ENCODE data around the gene CALD1.
A peak's percentile ranks its signal among the peaks of the same experiment; 100 is the strongest.

CALD1 gene

GRCh38 chr7:134866617-134867016, 87.2 kb downstream of the CALD1 start:
- Histone ChIP-seq H2BK15ac (ENCODE audit: low read length) (no peak overlapping the region), H2BK120ac (ENCODE audit: low read depth, low read length) (no peak overlapping the region), H3K14ac (ENCODE audit: low read length) (no peak overlapping the region), H3K4me3 (ENCODE audit: low read length in 2 of 2) (no peak overlapping the region), H4K91ac (ENCODE audit: low read depth, low read length, poor library complexity) (no peak overlapping the region), H2AK5ac (ENCODE audit: low read depth, low read length) (no peak overlapping the region), H2BK12ac (ENCODE audit: low read length) (no peak overlapping the region), H4K8ac (ENCODE audit: low read depth, low read length) (no peak overlapping the region), H3K4ac (ENCODE audit: low read length) (no peak overlapping the region), H2BK5ac (ENCODE audit: low read length) (no peak overlapping the region), H3K9ac (ENCODE audit: low read depth, low read length, poor library complexity) (no peak overlapping the region), H3K4me1 (ENCODE audit: control insufficient read depth in 2 of 2, insufficient read depth in 1 of 2, low read depth in 1 of 2, low read length in 2 of 2) (peaks cover 11 to 16% of the 10 kb centered on the region in 2 donors), H2AFZ (ENCODE audit: low read length) (peak overlapping the region; percentile 90), H3K27me3 (ENCODE audit: control insufficient read depth in 3 of 3, insufficient read depth in 3 of 3, low read depth in 1 of 3, low read length in 3 of 3) (no peaks in the 10 kb centered on the region), H3K23ac (ENCODE audit: low read depth, low read length, poor library complexity) (no peak overlapping the region), H3K36me3 (replicated peaks in 1 of 2; ENCODE audit: control insufficient read depth in 2 of 2, insufficient read depth in 2 of 2, low read length in 2 of 2) (peaks cover 2 to 5% of the 10 kb centered on the region in 2 donors), H3K4me2 (ENCODE audit: insufficient read depth, low read length, poor library complexity, severe bottlenecking) (no peak overlapping the region), H3K18ac (ENCODE audit: low read length) (no peak overlapping the region), H3K27ac (replicated peaks; ENCODE audit: low read length) (peak overlapping the region; percentile 15), H3K79me1 (ENCODE audit: low read depth, low read length) (no peaks in the 10 kb centered on the region), H3K9me3 (replicated peaks in 1 of 2; ENCODE audit: control insufficient read depth in 2 of 2, insufficient read depth in 1 of 2, low read depth in 1 of 2, low read length in 2 of 2) (no peaks in the 10 kb centered on the region)
- no CpG with 5 or more reads among the region's 8 CpGs for WGBS, 2 donors (ENCODE audit: extremely low coverage in 2 of 2, insufficient read length in 2 of 2, insufficient replicate concordance in 1 of 2)
- DNase-seq (ENCODE audit: low spot score): peak; percentile 14

- Histone ChIP-seq H3K9ac (ENCODE audit: low read depth, low read length, poor library complexity) (no peak overlapping the region), H3K4me3 (ENCODE audit: low read length in 2 of 2) (no peak overlapping the region), H2BK15ac (ENCODE audit: low read length) (no peak overlapping the region), H3K14ac (ENCODE audit: low read length) (no peak overlapping the region), H3K79me1 (ENCODE audit: low read depth, low read length) (no peaks in the 10 kb centered on the region), H3K27ac (replicated peaks; ENCODE audit: low read length) (no peak overlapping the region), H2BK12ac (ENCODE audit: low read length) (no peak overlapping the region), H2BK120ac (ENCODE audit: low read depth, low read length) (no peak overlapping the region), H3K23ac (ENCODE audit: low read depth, low read length, poor library complexity) (no peak overlapping the region), H3K27me3 (ENCODE audit: control insufficient read depth in 3 of 3, insufficient read depth in 3 of 3, low read depth in 1 of 3, low read length in 3 of 3) (no peaks in the 10 kb centered on the region), H3K36me3 (replicated peaks in 1 of 2; ENCODE audit: control insufficient read depth in 2 of 2, insufficient read depth in 2 of 2, low read length in 2 of 2) (peaks cover 2 to 5% of the 10 kb centered on the region in 2 donors), H3K4ac (ENCODE audit: low read length) (no peak overlapping the region), H2AFZ (ENCODE audit: low read length) (no peak overlapping the region), H3K9me3 (replicated peaks in 1 of 2; ENCODE audit: control insufficient read depth in 2 of 2, insufficient read depth in 1 of 2, low read depth in 1 of 2, low read length in 2 of 2) (no peaks in the 10 kb centered on the region), H3K18ac (ENCODE audit: low read length) (no peak overlapping the region), H2BK5ac (ENCODE audit: low read length) (no peak overlapping the region), H3K4me1 (ENCODE audit: control insufficient read depth in 2 of 2, insufficient read depth in 1 of 2, low read depth in 1 of 2, low read length in 2 of 2) (peaks cover 10 to 15% of the 10 kb centered on the region in 2 donors), H2AK5ac (ENCODE audit: low read depth, low read length) (no peak overlapping the region), H4K8ac (ENCODE audit: low read depth, low read length) (no peak overlapping the region), H3K4me2 (ENCODE audit: insufficient read depth, low read length, poor library complexity, severe bottlenecking) (no peak overlapping the region), H4K91ac (ENCODE audit: low read depth, low read length, poor library complexity) (no peak overlapping the region)
- no CpG with 5 or more reads among the region's 5 CpGs for WGBS, 2 donors (ENCODE audit: extremely low coverage in 2 of 2, insufficient read length in 2 of 2, insufficient replicate concordance in 1 of 2)
- DNase-seq (ENCODE audit: low spot score): no peak
These were observed 90.7 kb downstream of the CALD1 start for GRCh38 chr7:134870156-134870555.

- Histone ChIP-seq H2BK15ac (ENCODE audit: low read length) (no peak overlapping the region), H3K23ac (ENCODE audit: low read depth, low read length, poor library complexity) (no peak overlapping the region), H3K27me3 (ENCODE audit: control insufficient read depth in 3 of 3, insufficient read depth in 3 of 3, low read depth in 1 of 3, low read length in 3 of 3) (no peaks in the 10 kb centered on the region), H4K91ac (ENCODE audit: low read depth, low read length, poor library complexity) (no peak overlapping the region), H3K18ac (ENCODE audit: low read length) (no peak overlapping the region), H3K14ac (ENCODE audit: low read length) (no peak overlapping the region), H3K27ac (replicated peaks; ENCODE audit: low read length) (no peak overlapping the region), H3K4me3 (ENCODE audit: low read length in 2 of 2) (no peak overlapping the region), H3K79me1 (ENCODE audit: low read depth, low read length) (no peaks in the 10 kb centered on the region), H2BK12ac (ENCODE audit: low read length) (no peak overlapping the region), H3K4me2 (ENCODE audit: insufficient read depth, low read length, poor library complexity, severe bottlenecking) (no peak overlapping the region), H2BK120ac (ENCODE audit: low read depth, low read length) (no peak overlapping the region), H2AFZ (ENCODE audit: low read length) (no peak overlapping the region), H3K4ac (ENCODE audit: low read length) (no peak overlapping the region), H3K4me1 (ENCODE audit: control insufficient read depth in 2 of 2, insufficient read depth in 1 of 2, low read depth in 1 of 2, low read length in 2 of 2) (peaks cover 6 to 10% of the 10 kb centered on the region in 2 donors), H2AK5ac (ENCODE audit: low read depth, low read length) (no peak overlapping the region), H3K9me3 (replicated peaks in 1 of 2; ENCODE audit: control insufficient read depth in 2 of 2, insufficient read depth in 1 of 2, low read depth in 1 of 2, low read length in 2 of 2) (no peaks in the 10 kb centered on the region), H3K9ac (ENCODE audit: low read depth, low read length, poor library complexity) (no peak overlapping the region), H3K36me3 (replicated peaks in 1 of 2; ENCODE audit: control insufficient read depth in 2 of 2, insufficient read depth in 2 of 2, low read length in 2 of 2) (peaks cover 2 to 5% of the 10 kb centered on the region in 2 donors), H4K8ac (ENCODE audit: low read depth, low read length) (no peak overlapping the region), H2BK5ac (ENCODE audit: low read length) (no peak overlapping the region)
- WGBS, 2 donors (ENCODE audit: extremely low coverage in 2 of 2, insufficient read length in 2 of 2, insufficient replicate concordance in 1 of 2): no CpG with 5 or more reads among the region's 1 CpG
- DNase-seq (ENCODE audit: low spot score): no peak
These were observed 91.3 kb downstream of the CALD1 start for GRCh38 chr7:134870781-134871180.

GRCh38 chr7:134873253-134873652, 93.8 kb downstream of the CALD1 start:
- Histone ChIP-seq H4K8ac (ENCODE audit: low read depth, low read length) (no peak overlapping the region), H3K14ac (ENCODE audit: low read length) (no peak overlapping the region), H3K79me1 (ENCODE audit: low read depth, low read length) (no peaks in the 10 kb centered on the region), H2BK120ac (ENCODE audit: low read depth, low read length) (no peak overlapping the region), H2BK12ac (ENCODE audit: low read length) (no peak overlapping the region), H3K4me2 (ENCODE audit: insufficient read depth, low read length, poor library complexity, severe bottlenecking) (no peak overlapping the region), H3K18ac (ENCODE audit: low read length) (no peak overlapping the region), H3K27me3 (ENCODE audit: control insufficient read depth in 3 of 3, insufficient read depth in 3 of 3, low read depth in 1 of 3, low read length in 3 of 3) (no peaks in the 10 kb centered on the region), H3K9me3 (replicated peaks in 1 of 2; ENCODE audit: control insufficient read depth in 2 of 2, insufficient read depth in 1 of 2, low read depth in 1 of 2, low read length in 2 of 2) (no peaks in the 10 kb centered on the region), H3K4me1 (ENCODE audit: control insufficient read depth in 2 of 2, insufficient read depth in 1 of 2, low read depth in 1 of 2, low read length in 2 of 2) (peaks cover 0 to 3% of the 10 kb centered on the region in 2 donors), H3K36me3 (replicated peaks in 1 of 2; ENCODE audit: control insufficient read depth in 2 of 2, insufficient read depth in 2 of 2, low read length in 2 of 2) (peaks cover 0 to 2% of the 10 kb centered on the region in 2 donors), H3K27ac (replicated peaks; ENCODE audit: low read length) (no peak overlapping the region), H3K4me3 (ENCODE audit: low read length in 2 of 2) (no peak overlapping the region), H2BK5ac (ENCODE audit: low read length) (no peak overlapping the region), H3K23ac (ENCODE audit: low read depth, low read length, poor library complexity) (no peak overlapping the region), H2BK15ac (ENCODE audit: low read length) (no peak overlapping the region), H3K4ac (ENCODE audit: low read length) (no peak overlapping the region), H2AK5ac (ENCODE audit: low read depth, low read length) (no peak overlapping the region), H4K91ac (ENCODE audit: low read depth, low read length, poor library complexity) (no peak overlapping the region), H2AFZ (ENCODE audit: low read length) (no peak overlapping the region), H3K9ac (ENCODE audit: low read depth, low read length, poor library complexity) (no peak overlapping the region)
- WGBS, 2 donors (ENCODE audit: extremely low coverage in 2 of 2, insufficient read length in 2 of 2, insufficient replicate concordance in 1 of 2): no CpG with 5 or more reads among the region's 6 CpGs
- DNase-seq (ENCODE audit: low spot score): no peak

Measured in neuronal stem cell (in vitro differentiated cells).